Breast epithelium (tissue), 3 donors: Measurements from ENCODE around the gene STARD5.

Source experiments
- POLR2A ChIP-seq: fragments of 450-650 bp; IDR thresholded peaks from one replicate; pipeline ENCODE4 v1.6.1; 2016; ENCODE audit warnings: antibody characterized with exemption, mild to moderate bottlenecking, moderate library complexity
- POLR2AphosphoS5 ChIP-seq, 3 donors: sonication (generic); formaldehyde crosslinking; IDR thresholded peaks; one replicate each; pipeline ENCODE4 v1.6.1; 2017; ENCODE audit warnings: antibody characterized with exemption in 3 of 3
- TF ChIP-seq, protein P1 (sequence below), 3 donors: fragments of 450-650 bp; IDR thresholded peaks; one replicate each; pipeline ENCODE4 v1.5.1; 2016 to 2017; ENCODE audit warnings: antibody characterized with exemption in 3 of 3, mild to moderate bottlenecking in 3 of 3, moderate library complexity in 3 of 3

DNA sequence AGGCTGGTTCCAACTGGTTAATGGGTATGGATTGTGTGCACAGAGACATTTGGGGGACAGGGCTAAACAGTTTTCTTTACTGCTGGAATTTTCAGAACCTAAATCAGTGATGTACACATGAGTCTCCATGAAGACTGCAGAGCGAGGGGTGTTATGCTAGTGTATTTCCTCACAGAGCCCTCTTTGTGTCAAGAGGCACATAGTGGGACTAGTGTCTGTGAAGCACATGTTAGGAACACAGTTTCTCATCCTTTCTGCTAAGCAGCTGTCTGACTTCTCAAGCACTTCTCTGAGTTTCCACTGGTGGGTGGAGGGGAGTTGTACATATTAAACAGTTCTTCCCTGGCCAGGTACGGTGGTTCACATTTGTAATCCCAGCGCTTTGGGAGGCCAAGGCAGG, 9.4 kb upstream of the STARD5 start:
- TF ChIP-seq POLR2A (no peak), POLR2AphosphoS5 (IDR thresholded peaks at IDR 0.05) (no peak)
- TF ChIP-seq, protein P1, sequence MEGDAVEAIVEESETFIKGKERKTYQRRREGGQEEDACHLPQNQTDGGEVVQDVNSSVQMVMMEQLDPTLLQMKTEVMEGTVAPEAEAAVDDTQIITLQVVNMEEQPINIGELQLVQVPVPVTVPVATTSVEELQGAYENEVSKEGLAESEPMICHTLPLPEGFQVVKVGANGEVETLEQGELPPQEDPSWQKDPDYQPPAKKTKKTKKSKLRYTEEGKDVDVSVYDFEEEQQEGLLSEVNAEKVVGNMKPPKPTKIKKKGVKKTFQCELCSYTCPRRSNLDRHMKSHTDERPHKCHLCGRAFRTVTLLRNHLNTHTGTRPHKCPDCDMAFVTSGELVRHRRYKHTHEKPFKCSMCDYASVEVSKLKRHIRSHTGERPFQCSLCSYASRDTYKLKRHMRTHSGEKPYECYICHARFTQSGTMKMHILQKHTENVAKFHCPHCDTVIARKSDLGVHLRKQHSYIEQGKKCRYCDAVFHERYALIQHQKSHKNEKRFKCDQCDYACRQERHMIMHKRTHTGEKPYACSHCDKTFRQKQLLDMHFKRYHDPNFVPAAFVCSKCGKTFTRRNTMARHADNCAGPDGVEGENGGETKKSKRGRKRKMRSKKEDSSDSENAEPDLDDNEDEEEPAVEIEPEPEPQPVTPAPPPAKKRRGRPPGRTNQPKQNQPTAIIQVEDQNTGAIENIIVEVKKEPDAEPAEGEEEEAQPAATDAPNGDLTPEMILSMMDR (IDR thresholded peaks at IDR 0.05) = no peak
